ENCODE data around the gene CFAP46.

CFAP46 gene

DNA sequence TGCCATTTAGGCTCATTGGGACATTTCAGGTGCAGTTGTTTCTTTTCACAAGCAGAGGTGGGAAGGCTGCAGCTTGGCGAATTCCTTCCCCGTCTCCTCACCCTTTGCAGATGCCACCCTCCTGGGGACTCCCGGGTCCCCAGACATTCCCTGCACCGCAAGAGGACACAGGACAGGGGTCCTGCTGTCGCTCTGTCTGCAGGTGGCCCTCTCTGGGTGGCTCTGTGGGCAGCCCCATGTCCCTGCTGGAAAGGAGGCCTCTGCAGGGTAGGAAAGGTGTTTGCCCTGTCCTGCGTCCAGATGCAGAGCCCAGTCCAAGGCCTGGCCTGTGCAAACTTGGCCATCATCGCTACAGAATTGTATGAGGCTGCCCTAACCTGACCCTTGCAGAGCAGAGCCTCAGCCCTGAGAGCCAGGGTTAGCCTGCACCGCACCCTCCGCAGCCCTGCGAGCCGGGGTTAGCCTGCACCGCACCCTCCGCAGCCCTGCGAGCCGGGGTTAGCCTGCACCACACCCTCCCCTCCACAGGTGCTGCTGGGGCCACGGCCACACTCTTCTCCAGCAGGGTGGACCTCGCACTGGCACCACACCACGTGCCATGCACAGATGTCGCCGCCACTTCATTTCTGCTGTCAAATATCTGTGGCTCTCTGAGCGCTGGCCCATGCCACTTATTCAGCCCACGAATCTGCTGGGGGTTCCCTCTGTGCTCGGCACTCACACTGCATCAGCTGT is 61.0 kb downstream of the CFAP46 start:
- H3K4me3 ChIP-seq (ENCODE audit: low read depth in 1 of 2, low read length in 2 of 2): no peak overlapping the region
- peaks cover 7% of the 10 kb centered on the region; the same call in 1 of the 2 replicates for H4K20me1 ChIP-seq (ENCODE audit: insufficient read depth, low read length)
- H3K27me3 ChIP-seq (ENCODE audit: insufficient read depth, low read length, poor library complexity): no peaks in the 10 kb centered on the region
- DNase-seq (no peak), ATAC-seq (ENCODE audit: insufficient read depth, low read depth) (no peak)
- no peaks in the 10 kb centered on the region for H3K4me1 ChIP-seq (ENCODE audit: insufficient read depth, low read length)
- TF ChIP-seq EZH2 (IDR thresholded peaks at IDR 0.05; ENCODE audit: borderline replicate concordance, low read depth, low read length, severe bottlenecking): no peak
- TF ChIP-seq, protein P1, sequence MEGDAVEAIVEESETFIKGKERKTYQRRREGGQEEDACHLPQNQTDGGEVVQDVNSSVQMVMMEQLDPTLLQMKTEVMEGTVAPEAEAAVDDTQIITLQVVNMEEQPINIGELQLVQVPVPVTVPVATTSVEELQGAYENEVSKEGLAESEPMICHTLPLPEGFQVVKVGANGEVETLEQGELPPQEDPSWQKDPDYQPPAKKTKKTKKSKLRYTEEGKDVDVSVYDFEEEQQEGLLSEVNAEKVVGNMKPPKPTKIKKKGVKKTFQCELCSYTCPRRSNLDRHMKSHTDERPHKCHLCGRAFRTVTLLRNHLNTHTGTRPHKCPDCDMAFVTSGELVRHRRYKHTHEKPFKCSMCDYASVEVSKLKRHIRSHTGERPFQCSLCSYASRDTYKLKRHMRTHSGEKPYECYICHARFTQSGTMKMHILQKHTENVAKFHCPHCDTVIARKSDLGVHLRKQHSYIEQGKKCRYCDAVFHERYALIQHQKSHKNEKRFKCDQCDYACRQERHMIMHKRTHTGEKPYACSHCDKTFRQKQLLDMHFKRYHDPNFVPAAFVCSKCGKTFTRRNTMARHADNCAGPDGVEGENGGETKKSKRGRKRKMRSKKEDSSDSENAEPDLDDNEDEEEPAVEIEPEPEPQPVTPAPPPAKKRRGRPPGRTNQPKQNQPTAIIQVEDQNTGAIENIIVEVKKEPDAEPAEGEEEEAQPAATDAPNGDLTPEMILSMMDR (IDR thresholded peaks at IDR 0.05; ENCODE audit: borderline replicate concordance, extremely low read depth, low read length, poor library complexity, severe bottlenecking): no peak
- H3K36me3 ChIP-seq (ENCODE audit: insufficient read depth, low read length): no peaks in the 10 kb centered on the region
- no peaks in the 10 kb centered on the region for H3K9me3 ChIP-seq (ENCODE audit: insufficient read depth, low read length, severe bottlenecking)
- no peaks in the 10 kb centered on the region for H3K79me2 ChIP-seq (ENCODE audit: insufficient read depth, low read length)
- H3K9ac ChIP-seq (ENCODE audit: low read depth, low read length): no peak overlapping the region
- no peak overlapping the region for H2AFZ ChIP-seq (ENCODE audit: low read depth, low read length)
- H3K4me2 ChIP-seq (ENCODE audit: insufficient read depth, low read length): no peak overlapping the region
- H3K27ac ChIP-seq (ENCODE audit: low read length): no peak overlapping the region

DNA sequence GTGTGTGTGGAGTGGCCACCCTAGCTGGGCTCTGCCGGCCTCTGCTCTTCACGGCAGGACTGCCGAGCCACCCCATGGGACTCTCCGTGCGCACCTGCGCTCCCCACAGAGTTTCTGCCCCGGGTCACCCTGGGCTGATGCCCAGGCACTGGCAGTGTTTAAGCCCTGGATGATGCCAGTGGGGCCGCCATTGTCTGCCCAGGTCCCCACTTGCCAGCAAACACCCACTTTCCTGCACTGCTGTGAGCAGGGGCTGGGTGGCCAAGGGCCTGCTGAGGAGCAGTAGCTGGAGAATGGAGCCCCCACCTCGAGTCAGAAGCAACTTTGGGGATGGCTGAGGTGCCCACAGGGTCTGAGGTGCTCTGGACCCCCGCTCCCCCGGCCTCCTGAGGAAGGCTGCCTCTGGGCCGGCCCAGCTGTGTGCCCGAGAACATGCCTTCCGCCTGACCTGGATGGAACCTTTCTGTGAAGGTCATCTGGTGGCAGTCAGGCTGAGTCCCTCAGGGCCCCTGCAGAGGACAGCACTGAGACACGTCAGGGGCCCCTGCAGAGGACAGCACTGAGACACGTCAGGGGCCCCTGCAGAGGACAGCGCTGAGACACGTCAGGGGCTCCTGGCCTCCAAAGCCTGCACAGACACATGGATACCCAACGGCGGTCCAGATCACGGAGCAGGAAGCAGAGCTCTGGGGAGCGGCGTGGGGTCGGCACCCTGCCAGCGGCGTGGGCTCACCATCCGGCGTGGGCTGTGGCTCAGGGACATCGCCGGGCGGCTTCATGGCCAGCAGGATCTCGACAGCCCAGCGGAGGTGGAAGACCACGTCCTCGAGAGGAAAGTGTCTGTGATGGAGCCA is 62.0 kb downstream of the CFAP46 start:
- Histone ChIP-seq H3K79me2 (ENCODE audit: insufficient read depth, low read length) (no peaks in the 10 kb centered on the region), H3K27ac (ENCODE audit: low read length) (no peak overlapping the region), H3K27me3 (ENCODE audit: insufficient read depth, low read length, poor library complexity) (no peaks in the 10 kb centered on the region), H4K20me1 (ENCODE audit: insufficient read depth, low read length) (peaks cover 7% of the 10 kb centered on the region; the same call in 1 of the 2 replicates), H3K4me1 (ENCODE audit: insufficient read depth, low read length) (no peaks in the 10 kb centered on the region), H2AFZ (ENCODE audit: low read depth, low read length) (no peak overlapping the region), H3K4me2 (ENCODE audit: insufficient read depth, low read length) (no peak overlapping the region), H3K4me3 (ENCODE audit: low read depth in 1 of 2, low read length in 2 of 2) (no peak overlapping the region), H3K9ac (ENCODE audit: low read depth, low read length) (no peak overlapping the region), H3K9me3 (ENCODE audit: insufficient read depth, low read length, severe bottlenecking) (no peaks in the 10 kb centered on the region), H3K36me3 (ENCODE audit: insufficient read depth, low read length) (no peaks in the 10 kb centered on the region)
- no peak for TF ChIP-seq EZH2 (IDR thresholded peaks at IDR 0.05; ENCODE audit: borderline replicate concordance, low read depth, low read length, severe bottlenecking)
- TF ChIP-seq, protein P1 (IDR thresholded peaks at IDR 0.05; ENCODE audit: borderline replicate concordance, extremely low read depth, low read length, poor library complexity, severe bottlenecking): no peak
- ATAC-seq (ENCODE audit: insufficient read depth, low read depth): no peak
- no peak for DNase-seq

DNA sequence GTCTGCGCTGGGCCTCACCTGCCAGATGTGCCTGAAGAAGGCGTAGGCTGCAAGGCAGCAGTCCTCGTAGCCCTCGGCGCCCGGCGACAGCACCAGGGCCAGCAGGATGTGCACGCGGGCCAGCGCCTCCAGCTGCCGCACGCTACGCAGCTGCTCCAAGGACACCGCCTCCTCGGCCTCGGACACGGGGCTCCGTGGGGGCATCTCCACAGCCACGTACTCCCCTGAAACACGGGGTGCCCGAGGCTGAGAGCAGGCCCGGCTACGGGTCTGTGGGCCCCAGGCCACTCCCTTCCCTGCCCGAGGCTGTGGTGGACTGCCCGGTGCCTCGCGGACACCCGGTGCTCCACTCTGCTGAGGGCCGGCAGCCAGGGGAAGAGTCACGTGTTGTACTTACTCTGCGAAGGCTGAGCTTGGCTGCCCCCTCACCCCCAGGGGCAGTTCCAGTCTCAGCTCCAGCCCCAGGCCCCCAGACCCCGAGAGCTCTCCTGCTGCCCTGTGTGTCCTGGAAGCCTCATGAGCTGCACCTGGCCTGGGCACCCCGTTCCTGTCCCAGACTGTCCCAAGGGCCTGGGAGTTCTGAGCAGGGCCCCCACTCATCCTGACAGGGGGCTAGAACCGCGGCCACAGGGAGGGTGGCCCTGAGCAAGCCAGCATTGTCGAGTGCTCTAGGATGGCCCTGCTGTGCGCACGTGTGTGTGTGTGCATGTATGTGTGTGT is 62.8 kb downstream of the CFAP46 start:
- H3K9me3 ChIP-seq (ENCODE audit: insufficient read depth, low read length, severe bottlenecking): no peaks in the 10 kb centered on the region
- H3K9ac ChIP-seq (ENCODE audit: low read depth, low read length): no peak overlapping the region
- H3K27ac ChIP-seq (ENCODE audit: low read length): no peak overlapping the region
- H3K79me2 ChIP-seq (ENCODE audit: insufficient read depth, low read length): no peaks in the 10 kb centered on the region
- peaks cover 7% of the 10 kb centered on the region; the same call in 1 of the 2 replicates for H4K20me1 ChIP-seq (ENCODE audit: insufficient read depth, low read length)
- no peak overlapping the region for H3K4me3 ChIP-seq (ENCODE audit: low read depth in 1 of 2, low read length in 2 of 2)
- no peak overlapping the region for H2AFZ ChIP-seq (ENCODE audit: low read depth, low read length)
- no peak for TF ChIP-seq EZH2 (IDR thresholded peaks at IDR 0.05; ENCODE audit: borderline replicate concordance, low read depth, low read length, severe bottlenecking)
- TF ChIP-seq, protein P1 (IDR thresholded peaks at IDR 0.05; ENCODE audit: borderline replicate concordance, extremely low read depth, low read length, poor library complexity, severe bottlenecking): no peak
- no peaks in the 10 kb centered on the region for H3K27me3 ChIP-seq (ENCODE audit: insufficient read depth, low read length, poor library complexity)
- DNase-seq (no peak), ATAC-seq (ENCODE audit: insufficient read depth, low read depth) (no peak)
- no peaks in the 10 kb centered on the region for H3K36me3 ChIP-seq (ENCODE audit: insufficient read depth, low read length)
- H3K4me2 ChIP-seq (ENCODE audit: insufficient read depth, low read length): no peak overlapping the region
- H3K4me1 ChIP-seq (ENCODE audit: insufficient read depth, low read length): no peaks in the 10 kb centered on the region
